Renal cortical epithelial cell (primary cell): ENCODE data around the gene CAPN6. TPM values are rescaled to one million over a fixed set of nuclear protein-coding genes. Genes with fewer than 3 reads are reported as not detected.

ENCODE experiments used
- DNase-seq: peaks from one replicate; pipeline ENCODE4 v3.0.0-alpha.2; 2011; ENCODE audit warnings: low read depth
- total RNA-seq: library from RNA; depleted of rRNA; stranded (reverse); fragments of >200 nt; gene quantifications from 2 replicates; pipeline ENCODE4 v1.2.3, GENCODE V29; 2014

The CAPN6 gene, protein sequence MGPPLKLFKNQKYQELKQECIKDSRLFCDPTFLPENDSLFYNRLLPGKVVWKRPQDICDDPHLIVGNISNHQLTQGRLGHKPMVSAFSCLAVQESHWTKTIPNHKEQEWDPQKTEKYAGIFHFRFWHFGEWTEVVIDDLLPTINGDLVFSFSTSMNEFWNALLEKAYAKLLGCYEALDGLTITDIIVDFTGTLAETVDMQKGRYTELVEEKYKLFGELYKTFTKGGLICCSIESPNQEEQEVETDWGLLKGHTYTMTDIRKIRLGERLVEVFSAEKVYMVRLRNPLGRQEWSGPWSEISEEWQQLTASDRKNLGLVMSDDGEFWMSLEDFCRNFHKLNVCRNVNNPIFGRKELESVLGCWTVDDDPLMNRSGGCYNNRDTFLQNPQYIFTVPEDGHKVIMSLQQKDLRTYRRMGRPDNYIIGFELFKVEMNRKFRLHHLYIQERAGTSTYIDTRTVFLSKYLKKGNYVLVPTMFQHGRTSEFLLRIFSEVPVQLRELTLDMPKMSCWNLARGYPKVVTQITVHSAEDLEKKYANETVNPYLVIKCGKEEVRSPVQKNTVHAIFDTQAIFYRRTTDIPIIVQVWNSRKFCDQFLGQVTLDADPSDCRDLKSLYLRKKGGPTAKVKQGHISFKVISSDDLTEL
- 0.87 and 4.9 TPM in 2 replicates for total RNA-seq

DNA sequence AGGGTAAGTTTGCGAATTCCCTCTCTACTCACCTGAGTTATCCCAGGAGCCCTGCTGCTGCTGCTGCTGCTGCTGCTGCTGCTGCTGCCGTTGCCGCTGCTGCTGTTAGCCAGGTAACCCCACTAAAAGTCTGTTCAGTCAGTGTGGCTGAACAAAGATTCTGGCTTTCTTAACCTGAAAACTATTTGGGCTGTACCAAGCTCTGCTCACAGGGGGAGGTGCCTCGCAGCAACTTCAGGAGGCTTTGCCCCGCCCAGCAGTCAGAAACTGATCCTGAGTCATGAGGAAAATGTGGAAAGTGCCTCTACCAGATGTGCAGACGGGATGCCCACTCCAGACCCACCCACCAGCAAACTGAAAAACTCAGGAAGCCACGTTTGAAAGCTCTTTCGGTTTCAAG is at the start of gene CAPN6:
Gene CAPN6, minus strand, starts transcription at position 145 of the 400 bp plus-strand sequence. CDS start 6,547 bp downstream, outside the sequence.
- peak; percentile 34 for DNase-seq

DNA sequence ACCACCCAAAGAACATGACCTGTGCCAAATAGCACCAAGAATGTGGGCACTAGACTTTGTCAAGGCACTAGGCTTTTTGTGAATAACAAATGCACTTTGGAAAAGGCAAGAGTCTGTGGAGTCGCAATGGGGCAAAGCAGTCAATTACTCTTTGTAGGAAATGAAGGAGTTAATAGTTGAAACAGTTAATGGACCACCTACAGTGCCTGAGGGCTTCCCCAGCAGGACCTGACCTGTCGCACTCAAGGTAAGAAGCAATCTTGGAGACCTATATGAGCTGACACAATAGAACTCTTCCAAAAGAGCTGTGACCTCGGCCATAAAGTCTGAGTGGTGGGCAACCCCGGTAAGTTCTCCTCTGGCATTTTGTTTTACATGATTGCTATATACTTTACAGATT is 49.2 kb upstream of the CAPN6 start:
- DNase-seq, result no peak

DNA sequence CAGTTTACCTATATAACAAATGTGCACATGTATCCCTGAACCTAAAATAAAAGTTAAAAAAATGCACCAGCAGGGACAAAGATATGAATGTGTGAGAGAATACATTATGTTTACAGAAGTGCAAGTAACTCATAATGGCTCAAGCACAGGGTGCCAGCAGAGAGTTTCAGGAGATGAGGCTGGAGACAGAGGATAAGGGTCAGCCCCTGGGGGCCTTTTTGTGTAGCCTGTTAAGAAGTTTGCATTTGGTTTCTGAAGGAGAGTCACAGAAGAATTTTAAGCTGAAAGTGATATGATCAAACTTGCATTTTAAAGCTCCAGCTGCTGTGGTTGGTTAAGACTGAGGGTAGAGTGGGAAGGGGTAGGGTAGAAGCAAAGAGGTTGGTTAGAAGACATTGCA is 48.6 kb upstream of the CAPN6 start:
- no peak for DNase-seq

DNA sequence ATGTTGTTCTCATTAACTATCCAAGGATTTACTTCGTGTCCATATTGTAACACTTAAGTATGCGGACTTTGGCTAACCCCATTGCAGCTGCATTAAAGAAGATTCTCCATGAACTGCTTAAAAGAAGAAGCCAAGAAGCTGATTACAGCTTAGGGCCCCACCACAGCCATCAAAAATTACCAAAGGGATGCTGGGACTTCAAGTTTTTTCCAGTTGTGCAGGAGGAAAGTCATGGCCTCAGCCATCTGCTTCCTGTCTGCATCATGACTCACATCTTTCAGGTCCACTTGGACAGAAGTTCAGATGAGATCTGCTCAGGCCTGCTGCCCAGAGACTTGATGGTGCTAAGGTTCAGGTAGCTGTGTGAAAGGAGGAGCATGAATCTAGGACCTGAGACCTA is 38.8 kb upstream of the CAPN6 start:
- no peak for DNase-seq

DNA sequence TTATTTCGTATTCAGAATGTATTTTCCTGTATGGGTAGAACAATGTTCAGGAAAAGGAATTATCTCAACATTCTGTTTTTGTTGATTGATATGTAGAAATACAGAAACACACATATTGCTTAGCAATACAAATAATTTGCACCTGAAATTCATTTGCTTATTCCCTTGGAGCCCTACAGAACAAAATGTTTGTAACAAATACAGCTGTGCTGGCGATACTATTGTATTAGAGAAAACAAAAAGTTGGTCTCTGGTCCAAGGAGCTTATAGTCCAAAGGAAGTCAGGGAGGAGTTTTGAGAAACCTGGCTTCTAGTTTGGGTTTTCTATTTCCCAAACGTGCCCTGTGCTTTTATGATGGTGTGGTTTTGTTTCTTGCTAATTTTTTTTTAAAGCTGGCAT is 37.8 kb upstream of the CAPN6 start:
- no peak for DNase-seq

DNA sequence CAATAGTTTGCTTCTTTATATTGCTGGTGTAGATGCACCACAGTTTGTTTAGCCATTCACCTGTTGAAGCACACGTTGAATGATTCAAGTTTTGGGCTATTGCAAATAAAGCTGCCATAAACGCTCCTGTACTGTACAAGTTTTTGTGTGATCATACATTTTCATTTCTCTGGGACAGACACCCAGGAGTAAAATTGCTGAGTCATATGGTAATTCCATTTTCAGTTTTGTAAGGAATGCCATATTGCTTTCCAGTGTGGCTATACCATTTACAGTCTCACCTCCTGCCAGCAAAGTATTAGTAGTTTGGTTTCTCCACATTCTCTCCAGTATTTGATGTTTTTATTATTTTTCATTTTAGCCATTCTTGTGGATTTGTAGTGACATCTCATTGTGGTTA is 32.0 kb upstream of the CAPN6 start:
- no peak for DNase-seq

DNA sequence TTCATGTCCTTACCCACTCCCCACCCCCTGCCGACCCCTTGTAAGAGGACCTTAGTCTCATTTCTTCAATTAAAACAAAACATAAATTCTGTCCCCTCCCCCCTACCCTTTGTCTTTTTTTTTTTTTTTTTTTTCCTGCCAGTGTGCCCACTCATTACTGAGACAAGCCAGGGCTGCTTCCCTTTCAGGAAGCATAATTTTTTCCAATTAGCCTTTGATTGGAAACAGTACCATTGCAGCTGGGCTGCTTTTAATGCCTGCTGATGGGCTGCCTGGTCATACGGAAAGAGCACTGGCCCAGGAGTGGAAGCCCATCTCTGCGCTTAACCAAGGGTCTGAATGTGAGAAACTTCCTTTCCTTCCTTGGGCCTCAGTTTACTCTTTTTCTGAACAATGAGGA is 18.6 kb upstream of the CAPN6 start:
- no peak for DNase-seq

DNA sequence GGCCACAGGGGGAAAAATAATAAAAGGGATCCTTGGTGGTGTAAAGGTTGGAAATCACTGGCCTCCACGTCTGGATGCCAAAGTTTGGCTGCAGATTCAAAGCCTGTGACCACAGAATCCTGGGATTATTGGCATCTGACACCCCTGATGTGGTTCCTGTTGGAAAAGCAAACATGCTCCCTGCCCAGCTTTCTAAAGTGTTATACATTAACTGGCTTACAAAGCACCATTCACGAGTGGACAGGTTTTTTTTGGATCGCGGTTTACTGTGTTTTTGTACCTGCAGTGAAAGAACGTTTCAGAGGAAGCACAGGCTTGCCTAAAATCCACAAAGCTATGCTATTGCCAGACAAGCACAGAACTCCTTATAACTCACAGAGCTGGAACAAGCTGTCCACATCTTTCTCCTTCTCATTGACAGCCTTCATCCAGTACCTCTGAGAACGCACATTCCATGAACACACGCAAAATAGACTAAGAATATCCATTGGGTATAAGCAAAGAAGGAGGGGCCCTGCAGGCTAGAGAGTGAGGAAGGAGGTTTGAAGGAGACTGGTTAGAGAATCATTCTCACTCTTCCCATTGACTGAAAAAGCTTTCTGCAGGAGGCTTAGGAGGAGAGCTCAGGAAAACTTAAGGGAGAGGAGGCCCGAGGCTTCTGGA is 14.5 kb upstream of the CAPN6 start:
- DNase-seq, result peak; percentile 68

DNA sequence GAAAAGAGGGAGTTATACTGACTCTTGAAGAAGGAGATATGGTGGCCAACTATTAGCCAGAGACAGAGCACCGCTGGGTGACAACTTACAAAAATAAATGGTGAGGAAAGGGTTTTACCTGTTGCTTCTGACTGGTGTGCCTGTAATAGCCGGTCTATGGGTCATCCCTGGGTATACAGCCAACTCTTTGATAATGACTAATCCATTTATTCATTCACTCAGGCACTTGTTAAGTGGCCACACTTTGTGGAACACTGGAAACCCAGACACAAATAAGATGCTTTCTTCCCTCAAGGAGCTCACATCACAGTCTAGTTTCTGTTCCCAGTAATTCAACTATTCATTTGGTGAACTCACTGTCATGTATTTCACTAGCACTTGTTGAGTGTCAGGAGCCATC is 13.2 kb upstream of the CAPN6 start:
- DNase-seq, result peak; percentile 80

DNA sequence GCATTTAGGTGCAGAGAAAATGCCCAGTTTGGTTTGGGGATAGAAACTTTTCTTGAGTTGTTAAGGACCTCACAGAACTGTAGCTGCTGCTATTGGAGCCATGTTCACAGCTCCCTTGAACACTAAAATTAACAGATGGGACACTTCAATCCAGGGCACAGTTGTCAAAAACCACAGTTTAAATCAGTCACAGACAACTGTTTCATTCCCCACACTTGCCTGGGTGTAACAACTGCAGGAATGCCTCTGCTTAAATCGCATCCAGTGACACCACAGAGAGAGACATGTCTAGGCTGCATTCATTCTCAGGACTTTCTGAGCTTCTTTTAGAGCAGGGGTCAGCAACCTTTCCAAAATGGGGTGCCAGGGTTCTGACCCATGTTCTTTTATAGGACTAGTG is 12.7 kb upstream of the CAPN6 start:
- no peak for DNase-seq

DNA sequence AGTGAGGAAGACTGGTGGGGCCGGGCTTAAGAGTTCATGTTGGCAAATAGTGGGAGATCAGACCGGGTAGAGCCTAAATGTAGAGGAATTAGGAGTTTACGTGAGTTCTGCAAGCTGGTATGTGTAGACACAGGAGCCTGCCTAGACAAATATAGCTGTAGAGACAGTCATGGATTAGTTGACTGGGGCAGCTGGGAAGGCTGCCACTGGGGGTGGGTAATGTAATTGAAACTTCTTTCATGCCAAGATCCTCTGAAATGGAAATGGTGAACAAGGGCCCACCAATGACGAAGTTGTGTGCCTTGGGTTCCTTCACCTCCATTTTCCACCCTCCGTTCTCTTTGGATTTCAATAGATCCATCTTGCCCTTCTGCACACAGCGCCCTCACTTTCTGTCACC is 11.9 kb upstream of the CAPN6 start:
- no peak for DNase-seq

DNA sequence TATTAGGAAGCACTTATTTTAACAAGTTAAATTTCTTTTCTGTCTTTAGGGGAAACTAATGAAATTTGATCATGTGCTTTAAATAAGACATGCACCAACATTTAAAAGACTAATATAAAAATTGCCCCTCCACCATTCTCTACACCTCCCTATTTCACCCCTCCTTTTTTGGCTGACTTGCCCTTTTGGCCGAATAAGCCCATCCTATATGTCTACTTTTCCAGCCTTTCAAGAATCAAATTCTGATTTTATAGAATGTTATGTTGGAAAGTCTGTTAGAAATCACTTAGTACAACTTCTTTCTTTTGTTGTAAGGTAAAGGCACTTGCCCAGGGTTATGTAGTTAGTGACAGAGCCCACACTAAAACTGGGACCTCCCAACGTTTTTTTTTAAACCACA is 1.8 kb downstream of the CAPN6 start:
- no peak for DNase-seq

DNA sequence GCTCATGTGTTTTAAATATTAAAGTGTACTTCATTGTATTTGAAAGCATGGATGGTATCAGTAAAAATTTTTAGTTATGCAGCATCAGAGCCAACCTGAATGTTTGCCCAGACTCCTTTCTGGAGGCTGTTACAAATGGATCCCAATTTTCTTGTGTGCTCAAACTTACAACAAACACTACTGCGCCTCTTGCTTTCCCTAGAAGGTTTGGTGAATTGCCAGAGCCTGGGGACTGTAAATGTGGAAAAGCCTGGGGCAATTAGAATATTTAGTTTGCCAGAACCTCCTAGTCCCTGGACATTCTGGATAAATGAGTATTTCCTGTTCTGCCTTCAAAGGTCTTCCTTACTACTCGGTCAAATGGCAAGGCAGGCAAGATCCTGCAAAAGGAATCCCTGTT is 4.8 kb downstream of the CAPN6 start:
- DNase-seq, result no peak

DNA sequence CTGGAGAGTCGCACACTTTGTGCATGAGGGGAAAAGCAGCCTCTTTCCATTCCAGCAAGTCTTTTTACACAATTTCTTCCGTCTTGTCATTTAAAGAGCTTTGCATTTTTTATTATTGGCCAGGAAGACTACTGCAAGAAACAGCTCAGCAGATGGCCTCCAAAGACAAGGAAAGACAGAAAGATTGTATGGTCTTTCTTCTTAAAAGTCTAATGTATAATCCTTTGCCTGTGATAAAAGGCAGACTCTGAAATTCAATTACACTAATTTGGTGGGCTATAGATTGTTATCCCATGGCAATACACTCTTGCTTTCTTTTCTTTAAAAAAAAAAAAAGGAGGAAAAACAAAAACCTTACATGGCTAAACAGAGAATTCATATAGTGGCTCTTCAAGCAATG is 5.9 kb downstream of the CAPN6 start:
- DNase-seq, result peak; percentile 11

DNA sequence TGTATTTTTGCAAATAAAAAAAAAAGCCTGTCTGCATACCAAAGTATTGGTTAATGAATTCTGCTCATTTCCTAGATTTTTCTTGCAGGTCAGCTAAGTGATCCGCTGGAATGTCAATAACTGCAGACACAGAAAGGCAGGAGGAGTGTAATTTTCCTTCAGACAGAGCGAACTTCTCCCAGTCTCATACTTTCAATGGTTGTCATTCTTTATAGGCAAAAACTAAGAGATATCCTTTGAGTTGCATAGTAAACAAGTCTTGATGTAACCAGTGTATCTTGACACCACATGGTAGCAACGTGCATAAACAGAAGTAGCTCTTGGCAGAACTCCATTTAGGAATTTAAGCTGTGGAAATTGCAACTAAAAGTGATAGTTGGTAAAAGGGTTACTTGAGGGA is 8.2 kb downstream of the CAPN6 start:
- DNase-seq, result peak; percentile 26

DNA sequence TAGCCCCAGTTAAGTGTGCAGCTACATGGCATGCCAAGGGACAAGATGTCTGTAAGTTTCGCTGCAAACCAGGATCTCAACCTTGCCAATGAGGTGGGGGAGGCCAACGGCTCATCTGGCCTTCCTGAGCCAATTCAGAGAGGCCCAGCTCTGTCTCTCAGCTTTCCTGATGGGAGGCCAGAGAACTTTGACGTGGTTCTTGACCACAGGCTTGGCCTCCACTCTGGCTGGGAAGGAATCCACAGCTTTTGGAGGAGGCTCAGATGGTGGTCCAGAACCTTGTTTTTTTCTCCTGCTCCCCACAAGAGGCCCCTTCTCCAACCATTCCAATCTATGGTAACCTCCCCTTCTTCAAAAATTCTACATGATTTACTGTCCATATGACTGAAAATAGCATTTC is 9.8 kb downstream of the CAPN6 start:
- DNase-seq, result no peak

DNA sequence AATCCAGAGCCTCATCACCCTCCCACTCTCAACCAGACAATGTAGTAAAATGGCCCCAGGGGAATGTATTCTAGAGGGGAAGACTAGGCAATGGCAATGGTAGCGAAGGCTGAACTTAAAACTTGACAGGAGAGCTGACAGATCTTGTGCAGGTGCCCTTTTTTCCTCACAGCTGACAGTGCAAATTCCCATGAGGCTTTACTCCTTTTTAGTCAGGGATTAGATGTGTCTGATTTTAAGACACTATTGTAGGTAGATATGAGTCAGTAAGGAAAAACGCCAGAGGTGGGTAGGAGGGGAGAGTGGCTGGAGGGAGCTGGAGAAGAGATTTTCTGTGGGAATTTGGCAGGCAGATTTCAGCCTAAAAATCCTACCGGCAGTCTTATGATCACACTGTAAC is 10.7 kb downstream of the CAPN6 start:
- no peak for DNase-seq

DNA sequence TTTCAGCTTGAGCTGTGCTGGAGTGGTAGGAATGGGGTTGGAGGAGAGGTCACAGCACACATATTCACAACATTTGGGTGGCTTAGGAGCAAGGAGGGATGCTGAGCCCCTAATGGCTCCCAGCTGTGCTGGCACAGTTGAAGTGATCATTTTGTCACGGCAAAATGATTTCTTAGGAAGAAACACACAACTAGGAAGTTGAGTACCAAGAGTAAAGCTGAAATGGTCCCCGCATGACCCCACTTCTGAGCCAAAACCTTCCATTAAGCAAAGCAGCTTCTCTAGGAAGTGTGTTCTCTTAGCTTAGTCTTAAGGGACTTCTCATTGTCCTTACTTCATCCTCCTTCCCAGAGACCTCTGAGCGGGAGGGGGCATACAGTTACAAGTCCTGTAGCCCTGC is 12.6 kb downstream of the CAPN6 start:
- DNase-seq, result no peak

DNA sequence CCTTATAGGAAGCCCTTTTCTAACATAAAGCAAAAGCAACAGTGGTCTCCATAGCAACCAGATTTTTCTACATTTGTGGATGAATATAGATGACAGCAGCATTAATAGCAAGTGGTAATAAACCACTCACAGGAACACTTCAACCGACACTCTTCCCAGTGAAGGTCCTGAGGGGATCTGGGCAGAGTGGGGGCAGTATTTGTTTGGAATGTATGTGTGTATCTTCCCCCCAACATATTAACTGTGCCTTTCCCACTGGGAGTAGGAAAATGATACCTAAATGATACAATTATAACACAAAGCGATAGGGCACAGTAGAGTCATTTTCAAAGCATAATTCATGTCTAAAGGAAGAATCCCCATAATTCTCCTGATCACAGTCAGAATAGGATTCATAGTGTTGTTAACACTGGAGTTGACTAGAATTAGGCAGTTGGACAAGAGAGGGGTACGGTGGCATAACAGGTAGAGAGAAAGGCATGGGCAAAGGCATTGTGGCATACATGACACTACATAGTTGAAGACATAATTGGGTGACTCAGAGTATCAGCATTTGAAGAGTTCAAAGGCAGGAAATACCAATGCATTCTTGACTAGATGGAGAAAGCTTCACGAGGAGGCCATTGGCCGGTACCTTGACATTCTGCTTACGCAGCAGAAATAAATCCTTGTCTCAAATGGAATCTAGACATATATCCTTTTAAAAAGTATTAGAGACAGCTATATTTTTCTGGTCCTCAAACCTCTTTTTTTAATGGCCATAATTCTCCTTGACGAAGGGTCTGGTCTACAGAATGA is 15.2 kb downstream of the CAPN6 start:
- DNase-seq, result peak; percentile 34

DNA sequence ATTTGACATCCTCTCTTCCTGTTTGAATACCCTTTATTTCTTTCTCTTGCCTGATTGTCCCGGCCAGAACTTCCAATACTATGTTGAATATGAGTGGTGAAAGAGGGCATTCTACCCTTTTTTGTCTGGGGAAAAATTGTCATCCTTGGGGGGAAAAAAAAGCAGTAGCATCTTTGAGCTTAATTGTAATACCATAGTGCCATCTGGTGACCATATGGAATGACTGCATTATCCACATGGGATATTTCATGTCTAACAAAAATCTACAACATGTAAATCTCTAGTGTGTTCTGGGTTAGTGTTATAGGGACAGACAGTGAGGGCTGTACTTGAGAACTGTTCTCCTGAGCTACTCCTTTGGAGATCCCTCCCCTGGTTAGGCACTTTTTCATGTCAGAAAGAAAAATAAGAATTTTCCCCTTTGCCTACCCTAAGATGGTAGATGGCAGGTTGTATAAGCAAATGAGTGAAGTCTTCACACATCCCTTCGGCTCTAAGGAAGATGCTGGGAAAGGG is 26.0 kb downstream of the CAPN6 start:
- DNase-seq, result peak; percentile 12

DNA sequence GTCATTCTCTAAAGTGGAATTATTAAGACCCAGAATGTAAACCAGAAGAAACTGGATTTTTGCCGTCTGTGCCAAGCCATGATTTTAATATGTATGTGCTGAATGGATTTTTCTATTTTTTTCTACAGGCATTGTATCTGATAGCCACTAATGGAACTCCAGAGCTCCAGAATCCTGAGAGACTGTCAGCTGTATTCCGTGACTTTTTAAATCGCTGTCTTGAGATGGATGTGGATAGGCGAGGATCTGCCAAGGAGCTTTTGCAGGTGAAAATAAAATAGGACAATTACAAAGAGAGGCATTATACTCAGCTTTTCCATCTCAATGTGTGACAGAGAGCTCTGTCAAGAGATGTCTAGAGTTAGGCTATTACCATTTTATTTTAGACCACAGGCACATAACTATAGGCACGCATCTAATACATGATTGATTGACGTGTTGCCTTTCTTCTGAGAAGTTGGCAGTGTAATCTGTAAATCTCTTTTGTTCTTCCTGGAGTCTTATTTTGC is 53.9 kb downstream of the CAPN6 start:
- no peak for DNase-seq

DNA sequence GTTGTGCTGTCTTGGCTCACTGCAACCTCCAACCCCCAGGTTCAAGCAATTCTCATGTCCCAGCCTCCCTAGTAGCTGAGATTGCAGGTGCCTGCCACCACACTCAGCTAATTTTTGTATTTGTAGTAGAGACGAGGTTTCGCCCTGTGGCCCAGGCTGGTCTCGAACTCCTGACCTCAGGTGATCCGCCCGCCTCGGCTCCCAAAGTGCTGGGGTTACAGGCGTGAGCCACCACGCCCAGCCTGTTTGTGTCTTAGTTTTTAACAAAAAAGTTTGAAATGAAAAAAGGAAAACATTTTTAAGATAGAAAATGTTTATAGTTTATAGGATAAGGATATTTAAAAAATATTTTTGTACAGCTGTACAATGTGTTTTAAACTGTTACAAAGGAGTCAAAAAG is 62.4 kb downstream of the CAPN6 start:
- DNase-seq, result no peak
